ENCODE measurements around the gene LRRC8D. TPM values are rescaled to one million over a fixed set of nuclear protein-coding genes. Genes with fewer than 3 reads are reported as not detected.

Gene LRRC8D
- total and polyA plus RNA-seq, 4 donors = 7.1 to 17.4 (median 14.4) TPM

GRCh38 chr1:89929467-89930063 lies 108.7 kb downstream of the LRRC8D start:
- H3K36me3 ChIP-seq (ENCODE audit: control insufficient read depth in 4 of 4, insufficient read depth in 3 of 4, low read depth in 1 of 4, low read length in 3 of 4) = peaks cover 0 to 14% (median 8%) of the 10 kb centered on the region in 4 donors
- DNase-seq (ENCODE audit: low spot score) = no peak
- H3K27ac ChIP-seq (ENCODE audit: low read depth in 1 of 2, low read length in 2 of 2) = no peak overlapping the region
- H3K4me3 ChIP-seq (ENCODE audit: low read depth in 1 of 3, low read length in 3 of 3) = no peak overlapping the region
- no peaks in the 10 kb centered on the region for H3K27me3 ChIP-seq (ENCODE audit: control insufficient read depth in 4 of 4, insufficient read depth in 4 of 4, low read length in 3 of 4)
- no peak overlapping the region for H3K9ac ChIP-seq (ENCODE audit: low read depth in 1 of 2, low read length in 2 of 2)
- TF ChIP-seq MAX (IDR thresholded peaks at IDR 0.05) (no peak), ZBTB33 (IDR thresholded peaks at IDR 0.05) (no peak), CTCF (IDR thresholded peaks at IDR 0.05; ENCODE audit: low read depth, low read length, missing input control) (no peak), YY1 (IDR thresholded peaks at IDR 0.05) (no peak), FOXA2 (IDR thresholded peaks at IDR 0.05) (no peak), GABPA (IDR thresholded peaks at IDR 0.05 in 1 of 2, conservative IDR thresholded peaks at IDR 0.05 in 1 of 2) (no peak), HNF4G (IDR thresholded peaks at IDR 0.05) (no peak), HNF4A (conservative IDR thresholded peaks at IDR 0.05) (no peak), TAF1 (conservative IDR thresholded peaks at IDR 0.05) (no peak)
- no peaks in the 10 kb centered on the region for H3K9me3 ChIP-seq (ENCODE audit: control insufficient read depth in 4 of 4, low read length in 3 of 4)
- peaks cover 0 to 2% (median 0%) of the 10 kb centered on the region in 4 donors for H3K4me1 ChIP-seq (ENCODE audit: control insufficient read depth in 4 of 4, insufficient read depth in 4 of 4, low read length in 3 of 4)
- WGBS = over 99% methylated on average over 6 of the region's 6 CpGs

GRCh38 chr1:89930579-89930978 lies 109.7 kb downstream of the LRRC8D start:
- DNase-seq (ENCODE audit: low spot score) = no peak
- Histone ChIP-seq H3K4me3 (ENCODE audit: low read depth in 1 of 3, low read length in 3 of 3) (no peak overlapping the region), H3K27me3 (ENCODE audit: control insufficient read depth in 4 of 4, insufficient read depth in 4 of 4, low read length in 3 of 4) (no peaks in the 10 kb centered on the region), H3K9ac (ENCODE audit: low read depth in 1 of 2, low read length in 2 of 2) (no peak overlapping the region), H3K27ac (ENCODE audit: low read depth in 1 of 2, low read length in 2 of 2) (no peak overlapping the region), H3K36me3 (ENCODE audit: control insufficient read depth in 4 of 4, insufficient read depth in 3 of 4, low read depth in 1 of 4, low read length in 3 of 4) (peaks cover 0 to 19% (median 9%) of the 10 kb centered on the region in 4 donors), H3K9me3 (ENCODE audit: control insufficient read depth in 4 of 4, low read length in 3 of 4) (no peaks in the 10 kb centered on the region), H3K4me1 (ENCODE audit: control insufficient read depth in 4 of 4, insufficient read depth in 4 of 4, low read length in 3 of 4) (peaks cover 0 to 2% (median 0%) of the 10 kb centered on the region in 4 donors)
- TF ChIP-seq CTCF (IDR thresholded peaks at IDR 0.05; ENCODE audit: low read depth, low read length, missing input control) = no peak
- TF ChIP-seq EGR1 (IDR thresholded peaks at IDR 0.05; ENCODE audit: low read depth in 2 of 2) = no peak
- TF ChIP-seq FOXA1 (IDR thresholded peaks at IDR 0.05) = no peak
- TF ChIP-seq FOXA2 (IDR thresholded peaks at IDR 0.05) = no peak
- no peak for TF ChIP-seq YY1 (IDR thresholded peaks at IDR 0.05)
- TF ChIP-seq HNF4A (conservative IDR thresholded peaks at IDR 0.05) = no peak
- TF ChIP-seq RAD21 (IDR thresholded peaks at IDR 0.05) = no peak
- no peak for TF ChIP-seq ATF3 (IDR thresholded peaks at IDR 0.05)
- no peak for TF ChIP-seq NR2F2 (IDR thresholded peaks at IDR 0.05)
- no peak for TF ChIP-seq SP1 (IDR thresholded peaks at IDR 0.05)
- TF ChIP-seq REST (IDR thresholded peaks at IDR 0.05) = no peak
- no peak for TF ChIP-seq TAF1 (conservative IDR thresholded peaks at IDR 0.05)
- TF ChIP-seq GABPA (IDR thresholded peaks at IDR 0.05 in 1 of 2, conservative IDR thresholded peaks at IDR 0.05 in 1 of 2) = no peak
- no peak for TF ChIP-seq RXRA (IDR thresholded peaks at IDR 0.05)
- TF ChIP-seq MAX (IDR thresholded peaks at IDR 0.05) = no peak
- TF ChIP-seq HNF4G (IDR thresholded peaks at IDR 0.05) = no peak
- WGBS = 89% methylated on average over 2 of the region's 2 CpGs

Data from liver (tissue), 9 donors.